GM23338 (cell line): ENCODE results near the gene TMUB2.

Source experiments
- EZH2 ChIP-seq: fragments of 200-600 bp; sonication (generic); IDR thresholded peaks from one replicate; pipeline ENCODE4 v1.8.0; 2017; ENCODE audit warnings: antibody characterized with exemption, mild to moderate bottlenecking, low read depth; ENCODE audit not compliant: unreplicated experiment
- EZH2phosphoT487 ChIP-seq: fragments of 200-600 bp; sonication (generic); IDR thresholded peaks from one replicate; pipeline ENCODE4 v1.8.1; 2018; ENCODE audit warnings: antibody characterized with exemption; ENCODE audit not compliant: unreplicated experiment
- TF ChIP-seq, protein P1 (sequence below), 2 experiments: fragments of 200-600 bp in 1 of 2; sonication (generic) in 1 of 2; conservative IDR thresholded peaks; 2 replicates each; pipeline versions ENCODE4 v1.5.1 to v1.6.1; 2016 to 2017; ENCODE audit warnings: antibody characterized with exemption in 2 of 2, low read depth in 2 of 2, mild to moderate bottlenecking in 2 of 2, moderate library complexity in 1 of 2
- TF ChIP-seq, protein P2 (sequence below): IDR thresholded peaks from one replicate; pipeline ENCODE4 v1.6.1; 2018; ENCODE audit warnings: antibody characterized with exemption; ENCODE audit not compliant: unreplicated experiment

DNA sequence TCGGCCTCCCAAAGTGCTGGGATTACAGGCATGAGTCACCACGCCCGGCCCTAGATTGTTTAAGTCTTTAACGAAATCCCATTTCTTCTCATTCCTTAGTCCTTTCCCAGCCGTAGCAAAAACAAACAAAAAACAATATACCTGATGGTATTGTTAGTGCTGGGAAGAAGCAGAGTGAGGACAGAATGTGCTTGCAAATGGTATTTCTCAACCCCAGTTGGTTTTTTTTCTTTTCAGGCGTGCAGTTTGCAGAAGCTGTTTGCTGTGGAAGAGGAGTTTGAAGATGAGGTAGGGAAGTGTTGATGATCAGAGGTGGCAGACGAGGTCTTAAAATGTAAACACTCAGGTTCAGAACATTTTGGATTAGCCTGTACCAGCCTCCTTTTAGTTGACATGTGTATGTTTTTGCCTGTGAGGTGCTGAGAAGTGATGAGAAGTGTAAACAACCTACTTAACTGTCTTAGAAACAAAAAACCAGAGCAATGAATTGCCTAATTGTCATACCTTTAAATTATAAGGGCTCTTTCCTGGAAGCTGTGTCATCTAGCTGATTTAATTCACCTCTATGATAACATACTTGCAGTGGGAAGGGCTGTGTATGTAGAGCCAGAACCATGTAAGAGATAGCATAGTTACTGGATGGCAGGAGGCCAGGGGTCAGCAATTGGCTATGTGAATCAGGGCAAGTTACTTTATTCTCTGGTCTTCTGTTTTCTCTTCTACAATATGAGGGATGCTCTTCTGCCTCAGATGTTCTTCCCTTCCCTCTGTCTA is 41.6 kb upstream of the TMUB2 start:
- TF ChIP-seq, protein P1, sequence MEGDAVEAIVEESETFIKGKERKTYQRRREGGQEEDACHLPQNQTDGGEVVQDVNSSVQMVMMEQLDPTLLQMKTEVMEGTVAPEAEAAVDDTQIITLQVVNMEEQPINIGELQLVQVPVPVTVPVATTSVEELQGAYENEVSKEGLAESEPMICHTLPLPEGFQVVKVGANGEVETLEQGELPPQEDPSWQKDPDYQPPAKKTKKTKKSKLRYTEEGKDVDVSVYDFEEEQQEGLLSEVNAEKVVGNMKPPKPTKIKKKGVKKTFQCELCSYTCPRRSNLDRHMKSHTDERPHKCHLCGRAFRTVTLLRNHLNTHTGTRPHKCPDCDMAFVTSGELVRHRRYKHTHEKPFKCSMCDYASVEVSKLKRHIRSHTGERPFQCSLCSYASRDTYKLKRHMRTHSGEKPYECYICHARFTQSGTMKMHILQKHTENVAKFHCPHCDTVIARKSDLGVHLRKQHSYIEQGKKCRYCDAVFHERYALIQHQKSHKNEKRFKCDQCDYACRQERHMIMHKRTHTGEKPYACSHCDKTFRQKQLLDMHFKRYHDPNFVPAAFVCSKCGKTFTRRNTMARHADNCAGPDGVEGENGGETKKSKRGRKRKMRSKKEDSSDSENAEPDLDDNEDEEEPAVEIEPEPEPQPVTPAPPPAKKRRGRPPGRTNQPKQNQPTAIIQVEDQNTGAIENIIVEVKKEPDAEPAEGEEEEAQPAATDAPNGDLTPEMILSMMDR (conservative IDR thresholded peaks at IDR 0.05; ENCODE audit: low read depth in 2 of 2): no peak
- TF ChIP-seq, protein P2, sequence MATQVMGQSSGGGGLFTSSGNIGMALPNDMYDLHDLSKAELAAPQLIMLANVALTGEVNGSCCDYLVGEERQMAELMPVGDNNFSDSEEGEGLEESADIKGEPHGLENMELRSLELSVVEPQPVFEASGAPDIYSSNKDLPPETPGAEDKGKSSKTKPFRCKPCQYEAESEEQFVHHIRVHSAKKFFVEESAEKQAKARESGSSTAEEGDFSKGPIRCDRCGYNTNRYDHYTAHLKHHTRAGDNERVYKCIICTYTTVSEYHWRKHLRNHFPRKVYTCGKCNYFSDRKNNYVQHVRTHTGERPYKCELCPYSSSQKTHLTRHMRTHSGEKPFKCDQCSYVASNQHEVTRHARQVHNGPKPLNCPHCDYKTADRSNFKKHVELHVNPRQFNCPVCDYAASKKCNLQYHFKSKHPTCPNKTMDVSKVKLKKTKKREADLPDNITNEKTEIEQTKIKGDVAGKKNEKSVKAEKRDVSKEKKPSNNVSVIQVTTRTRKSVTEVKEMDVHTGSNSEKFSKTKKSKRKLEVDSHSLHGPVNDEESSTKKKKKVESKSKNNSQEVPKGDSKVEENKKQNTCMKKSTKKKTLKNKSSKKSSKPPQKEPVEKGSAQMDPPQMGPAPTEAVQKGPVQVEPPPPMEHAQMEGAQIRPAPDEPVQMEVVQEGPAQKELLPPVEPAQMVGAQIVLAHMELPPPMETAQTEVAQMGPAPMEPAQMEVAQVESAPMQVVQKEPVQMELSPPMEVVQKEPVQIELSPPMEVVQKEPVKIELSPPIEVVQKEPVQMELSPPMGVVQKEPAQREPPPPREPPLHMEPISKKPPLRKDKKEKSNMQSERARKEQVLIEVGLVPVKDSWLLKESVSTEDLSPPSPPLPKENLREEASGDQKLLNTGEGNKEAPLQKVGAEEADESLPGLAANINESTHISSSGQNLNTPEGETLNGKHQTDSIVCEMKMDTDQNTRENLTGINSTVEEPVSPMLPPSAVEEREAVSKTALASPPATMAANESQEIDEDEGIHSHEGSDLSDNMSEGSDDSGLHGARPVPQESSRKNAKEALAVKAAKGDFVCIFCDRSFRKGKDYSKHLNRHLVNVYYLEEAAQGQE: no peak
- TF ChIP-seq EZH2 (no peak), EZH2phosphoT487 (no peak)
